H9 (cell line): ENCODE results near the gene ACOXL. TPM values are rescaled to one million over a fixed set of nuclear protein-coding genes. Genes with fewer than 3 reads are reported as not detected.

Source experiments
- DNase-seq: peaks from one replicate; pipeline ENCODE4 v3.0.0-alpha.2; 2017
- H2AFZ ChIP-seq: one replicate; pipeline ENCODE4 v1.6.1; 2013; ENCODE audit warnings: mild to moderate bottlenecking, low read length, control low read depth, moderate library complexity
- H2AK5ac ChIP-seq: 2 replicates; pipeline ENCODE4 v1.6.1; 2013; ENCODE audit warnings: low read length, control low read depth, mixed read lengths; ENCODE audit not compliant: insufficient read length
- H2BK120ac ChIP-seq: one replicate; pipeline ENCODE4 v1.6.1; 2013; ENCODE audit warnings: low read depth, mild to moderate bottlenecking, low read length, control low read depth, inconsistent platforms; ENCODE audit not compliant: poor library complexity, severe bottlenecking
- H2BK12ac ChIP-seq: 2 replicates; pipeline ENCODE4 v1.6.1; 2013; ENCODE audit warnings: low read length, control low read depth, mixed read lengths, low read depth; ENCODE audit not compliant: insufficient read length
- H2BK15ac ChIP-seq: 2 replicates; pipeline ENCODE4 v1.6.1; 2013; ENCODE audit warnings: low read depth, low read length, control low read depth
- H2BK20ac ChIP-seq: one replicate; pipeline ENCODE4 v1.6.1; 2013; ENCODE audit warnings: low read depth, mild to moderate bottlenecking, low read length, control low read depth, inconsistent platforms; ENCODE audit not compliant: poor library complexity, severe bottlenecking
- H2BK5ac ChIP-seq: 2 replicates; pipeline ENCODE4 v1.6.1; 2013; ENCODE audit warnings: low read length, control low read depth, mixed read lengths; ENCODE audit not compliant: insufficient read length
- H3K14ac ChIP-seq: 2 replicates; pipeline ENCODE4 v1.6.1; 2013; ENCODE audit warnings: low read length, control low read depth; ENCODE audit not compliant: insufficient read depth
- H3K18ac ChIP-seq: 2 replicates; pipeline ENCODE4 v1.6.1; 2013; ENCODE audit warnings: low read depth, mild to moderate bottlenecking, mixed read lengths, low read length, control low read depth; ENCODE audit not compliant: insufficient read length
- H3K23ac ChIP-seq: 2 replicates; pipeline ENCODE4 v1.6.1; 2013; ENCODE audit warnings: low read length, control low read depth, mixed read lengths, low read depth; ENCODE audit not compliant: insufficient read length
- H3K23me2 ChIP-seq: 2 replicates; pipeline ENCODE4 v1.6.1; 2013; ENCODE audit warnings: low read depth, mild to moderate bottlenecking, mixed read lengths, low read length, control low read depth; ENCODE audit not compliant: insufficient read length, poor library complexity, severe bottlenecking
- H3K27ac ChIP-seq: 2 replicates; pipeline ENCODE4 v1.5.1; 2013; ENCODE audit warnings: low read length, control low read depth, mixed read lengths, low read depth; ENCODE audit not compliant: insufficient read length
- H3K27me3 ChIP-seq: 2 replicates; pipeline ENCODE4 v1.6.1; 2013; ENCODE audit warnings: low read length, control low read depth, inconsistent platforms; ENCODE audit not compliant: insufficient read depth
- H3K4ac ChIP-seq: 2 replicates; pipeline ENCODE4 v1.6.1; 2013; ENCODE audit warnings: low read depth, mild to moderate bottlenecking, control low read depth, inconsistent platforms, low read length, moderate library complexity
- H3K4me1 ChIP-seq: 2 replicates; pipeline ENCODE4 v1.6.1; 2013; ENCODE audit warnings: low read length, control low read depth, inconsistent platforms; ENCODE audit not compliant: insufficient read depth
- H3K4me2 ChIP-seq: 2 replicates; pipeline ENCODE4 v1.6.1; 2013; ENCODE audit warnings: low read length, control low read depth, mixed read lengths; ENCODE audit not compliant: insufficient read length, insufficient read depth
- H3K56ac ChIP-seq: 2 replicates; pipeline ENCODE4 v1.6.1; 2013; ENCODE audit warnings: low read depth, mild to moderate bottlenecking, mixed read lengths, low read length, control low read depth; ENCODE audit not compliant: insufficient read length
- H3K79me1 ChIP-seq: 2 replicates; pipeline ENCODE4 v1.6.1; 2013; ENCODE audit warnings: low read depth, mild to moderate bottlenecking, moderate library complexity, low read length, control low read depth, inconsistent platforms; ENCODE audit not compliant: insufficient read depth, poor library complexity, severe bottlenecking
- H3K79me2 ChIP-seq: 2 replicates; pipeline ENCODE4 v1.6.1; 2013; ENCODE audit warnings: low read length, control low read depth, inconsistent platforms; ENCODE audit not compliant: insufficient read depth
- H3K9ac ChIP-seq: 2 replicates; pipeline ENCODE4 v1.6.1; 2013; ENCODE audit warnings: low read length, control low read depth, mixed read lengths; ENCODE audit not compliant: insufficient read length; ENCODE audit errors: extremely low read depth
- H3K9me3 ChIP-seq: one replicate; pipeline ENCODE4 v1.6.1; 2013; ENCODE audit warnings: low read depth, low read length, inconsistent platforms; ENCODE audit not compliant: control insufficient read depth
- H3T11ph ChIP-seq: one replicate; pipeline ENCODE4 v1.6.1; 2013; ENCODE audit warnings: mild to moderate bottlenecking, low read length, control low read depth, inconsistent platforms
- H4K20me1 ChIP-seq: one replicate; pipeline ENCODE4 v1.6.1; 2013; ENCODE audit not compliant: control insufficient read depth, insufficient read length, insufficient read depth
- H4K5ac ChIP-seq: 2 replicates; pipeline ENCODE4 v1.6.1; 2013; ENCODE audit warnings: low read depth, mild to moderate bottlenecking, mixed read lengths, low read length, control low read depth; ENCODE audit not compliant: insufficient read length
- H4K8ac ChIP-seq: replicated peaks from 2 replicates; pipeline ENCODE4 v1.6.1; 2013; ENCODE audit warnings: low read length, control low read depth, mixed read lengths, low read depth; ENCODE audit not compliant: insufficient read length
- H4K91ac ChIP-seq: 2 replicates; pipeline ENCODE4 v1.6.1; 2013; ENCODE audit warnings: low read depth, mild to moderate bottlenecking, moderate library complexity, mixed read lengths, low read length, control low read depth; ENCODE audit not compliant: insufficient read length
- H3K27ac Mint-ChIP-seq, 3 experiments: 2 replicates in 2 of 3; 3 replicates in 1 of 3; pipeline ENCODE4 v1.8.0; 2020 to 2021; ENCODE audit warnings: mixed read lengths in 3 of 3, mild to moderate bottlenecking in 1 of 3, moderate library complexity in 1 of 3
- H3K27me3 Mint-ChIP-seq: 2 replicates; pipeline ENCODE4 v1.8.0; 2021; ENCODE audit warnings: low read depth, mild to moderate bottlenecking, moderate library complexity, mixed read lengths
- H3K36me3 Mint-ChIP-seq, 3 experiments: 2 replicates in 2 of 3; 3 replicates in 1 of 3; pipeline ENCODE4 v1.8.0; 2020 to 2021; ENCODE audit warnings: low read depth in 3 of 3, mixed read lengths in 3 of 3; ENCODE audit not compliant: insufficient read depth in 1 of 3
- H3K4me1 Mint-ChIP-seq, 2 experiments: 2 replicates each; pipeline ENCODE4 v1.8.0; 2020; ENCODE audit warnings: mixed read lengths in 2 of 2
- H3K4me3 Mint-ChIP-seq, 2 experiments: 2 replicates in 1 of 2; 3 replicates in 1 of 2; pipeline ENCODE4 v1.8.0; 2020 to 2021; ENCODE audit warnings: mild to moderate bottlenecking in 2 of 2, mixed read lengths in 2 of 2, moderate library complexity in 1 of 2
- H3K9me3 Mint-ChIP-seq, 2 experiments: 2 replicates in 1 of 2; 3 replicates in 1 of 2; pipeline ENCODE4 v1.8.0; 2020; ENCODE audit warnings: mild to moderate bottlenecking in 2 of 2, mixed read lengths in 2 of 2, moderate library complexity in 1 of 2
- CTCF ChIP-seq: fragments of 200-600 bp; sonication (generic); conservative IDR thresholded peaks from 3 replicates; pipeline ENCODE4 v1.8.0; 2021; ENCODE audit warnings: antibody characterized with exemption, mild to moderate bottlenecking
- WGBS: extraction: QIAGEN DNeasy Blood & Tissue Kit; methylation state at CpG from one replicate; pipeline ENCODE4 v1.1.7; 2013; ENCODE audit warnings: missing lambda C conversion rate, low lambda C conversion rate, mixed read lengths; ENCODE audit not compliant: insufficient read length; ENCODE audit errors: extremely low coverage; 5-methylcytosine and 5-hydroxymethylcytosine counted together
- total RNA-seq: library from RNA; stranded (reverse); gene quantifications from 2 replicates; pipeline ENCODE4 v1.2.1, GENCODE V29; 2021

Gene ACOXL
- total RNA-seq, 1 experiment from 2014 or later, result 37.6 TPM

DNA sequence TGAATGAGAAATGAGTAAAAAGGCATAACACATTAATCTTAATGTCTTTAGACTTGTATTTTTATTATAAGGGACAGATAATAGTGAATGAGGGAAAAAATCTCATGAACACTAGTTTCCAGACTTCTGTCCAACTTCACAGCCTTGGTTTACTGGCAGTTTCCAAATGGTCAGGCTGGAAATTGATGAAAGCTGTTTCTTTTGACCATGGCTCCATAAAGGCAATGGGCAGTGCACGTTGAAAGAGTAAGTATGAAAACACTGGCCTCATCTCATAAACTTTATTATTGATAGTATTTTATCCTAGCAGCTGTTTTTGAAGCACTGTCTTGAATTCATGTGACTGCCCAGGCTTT is 411.4 kb downstream of the ACOXL start:
- Mint-ChIP-seq H3K4me1 (peaks cover 11 to 17% of the 10 kb centered on the region in 2 experiments), H3K27ac (no peak overlapping the region), H3K27me3 (no peaks in the 10 kb centered on the region), H3K9me3 (no peaks in the 10 kb centered on the region), H3K4me3 (no peak overlapping the region), H3K36me3 (peaks cover 15 to 55% (median 27%) of the 10 kb centered on the region in 3 experiments)
- Histone ChIP-seq H3K23me2 (no peaks in the 10 kb centered on the region), H2BK15ac (no peak overlapping the region), H2AK5ac (no peak overlapping the region), H3K27me3 (no peaks in the 10 kb centered on the region), H2BK12ac (no peak overlapping the region), H3K4me2 (no peak overlapping the region), H3K14ac (no peak overlapping the region), H3K23ac (no peak overlapping the region), H3T11ph (no peak overlapping the region), H4K8ac (no peak overlapping the region), H3K56ac (no peak overlapping the region), H3K79me1 (no peaks in the 10 kb centered on the region), H4K5ac (no peak overlapping the region), H3K4ac (no peak overlapping the region), H2BK5ac (no peak overlapping the region), H3K18ac (no peak overlapping the region), H2AFZ (no peak overlapping the region), H3K9me3 (no peaks in the 10 kb centered on the region), H2BK20ac (no peak overlapping the region), H4K20me1 (no peaks in the 10 kb centered on the region), H3K9ac (no peak overlapping the region), H4K91ac (no peak overlapping the region), H3K27ac (no peak overlapping the region), H3K79me2 (no peaks in the 10 kb centered on the region), H2BK120ac (no peak overlapping the region), H3K4me1 (no peaks in the 10 kb centered on the region)
- no peak for TF ChIP-seq CTCF
- no peak for DNase-seq
- WGBS, result no CpG with 5 or more reads among the region's 1 CpG
